HepG2 (cell line): ENCODE measurements around the gene C11orf68. TPM values are rescaled to one million over a fixed set of nuclear protein-coding genes. Genes with fewer than 3 reads are reported as not detected.

Experiments
- ARNT2 ChIP-seq: sonication (generic); formaldehyde crosslinking; IDR thresholded peaks from 2 replicates; pipeline ENCODE4 v1.8.0; 2022; ENCODE audit warnings: mild to moderate bottlenecking, low read depth, missing genetic modification reagents, moderate library complexity
- DRAP1 ChIP-seq: IDR thresholded peaks from 2 replicates; pipeline ENCODE4 v1.6.1; 2016; ENCODE audit warnings: missing genetic modification reagents, missing compliant biosample characterization
- GLI4 ChIP-seq: sonication (generic); formaldehyde crosslinking; IDR thresholded peaks from 2 replicates; pipeline ENCODE4 v1.5.1; 2020; ENCODE audit warnings: missing genetic modification reagents, mild to moderate bottlenecking, moderate library complexity, borderline replicate concordance
- KDM5A ChIP-seq: fragments of 200-600 bp; sonication (generic); IDR thresholded peaks from 2 replicates; pipeline ENCODE4 v1.7.0; 2018; ENCODE audit warnings: antibody characterized with exemption, mild to moderate bottlenecking, low read length, borderline replicate concordance
- SOX13 ChIP-seq, 3 experiments: fragments of 450-650 bp in 1 of 3; sonication (generic) in 1 of 3; formaldehyde crosslinking in 1 of 3; IDR thresholded peaks in 2 of 3; conservative IDR thresholded peaks in 1 of 3; 2 replicates each; pipeline versions ENCODE4 v1.5.0 to v1.6.1; 2016 to 2020; ENCODE audit warnings: antibody characterized with exemption in 1 of 3, mild to moderate bottlenecking in 1 of 3, missing compliant biosample characterization in 1 of 3, missing genetic modification reagents in 1 of 3, moderate library complexity in 1 of 3
- SP2 ChIP-seq: sonication (generic); formaldehyde crosslinking; IDR thresholded peaks from 2 replicates; pipeline ENCODE4 v1.5.1; 2020; ENCODE audit warnings: mild to moderate bottlenecking, missing genetic modification reagents
- ZFP36 ChIP-seq: fragments of 150-350 bp; IDR thresholded peaks from 2 replicates; pipeline ENCODE4 v1.6.1; 2018; ENCODE audit warnings: borderline replicate concordance, low read length, low read depth; ENCODE audit not compliant: partially characterized antibody
- ZNF512B ChIP-seq: sonication (generic); formaldehyde crosslinking; IDR thresholded peaks from 2 replicates; pipeline ENCODE4 v1.5.1; 2020; ENCODE audit warnings: missing genetic modification reagents, mild to moderate bottlenecking, borderline replicate concordance
- ZNF597 ChIP-seq: sonication (generic); formaldehyde crosslinking; IDR thresholded peaks from 2 replicates; pipeline ENCODE4 v1.5.0; 2020; ENCODE audit warnings: missing genetic modification reagents
- ZNF598 ChIP-seq: sonication (generic); formaldehyde crosslinking; IDR thresholded peaks from 2 replicates; pipeline ENCODE4 v1.5.1; 2020; ENCODE audit warnings: mild to moderate bottlenecking, missing genetic modification reagents, borderline replicate concordance
- ZNF777 ChIP-seq: sonication (generic); formaldehyde crosslinking; IDR thresholded peaks from 2 replicates; pipeline ENCODE4 v1.4.0; 2020; ENCODE audit warnings: missing genetic modification reagents
- ZSCAN9 ChIP-seq: IDR thresholded peaks from 2 replicates; pipeline ENCODE4 v1.6.1; 2016; ENCODE audit warnings: borderline replicate concordance
- polyA plus RNA-seq, 8 experiments: library from polyadenylated mRNA; depleted of rRNA in 3 of 8; stranded (reverse) in 7 of 8; unstranded in 1 of 8; fragments of >200 nt; fragmentation: Illumina TruSeq in 4 of 8; extraction: Trizol in 4 of 8; gene quantifications; 2 replicates each; pipeline versions ENCODE4 v1.2.1 to v1.2.3, GENCODE V29; 2011 to 2016; ENCODE audit warnings: low read depth in 4 of 8, missing spikeins in 1 of 8, mixed read lengths in 1 of 8; ENCODE audit not compliant: insufficient read depth in 1 of 8
- total RNA-seq, 5 experiments: library from RNA; depleted of rRNA; stranded (reverse); fragments of >200 nt; fragmentation: Illumina TruSeq; extraction: Trizol; gene quantifications; 2 replicates each; pipeline ENCODE4 v1.2.3, GENCODE V29; 2016; ENCODE audit warnings: low read depth in 1 of 5
- TF ChIP-seq, protein P1 (sequence below): sonication (generic); formaldehyde crosslinking; IDR thresholded peaks from 2 replicates; pipeline ENCODE4 v1.4.0; 2020; ENCODE audit warnings: missing genetic modification reagents, low read depth, mild to moderate bottlenecking, borderline replicate concordance
- TF ChIP-seq, protein P2 (sequence below): IDR thresholded peaks from 2 replicates; pipeline ENCODE4 v1.6.1; 2016; ENCODE audit warnings: control low read depth
- TF ChIP-seq, protein P3 (sequence below): sonication (generic); formaldehyde crosslinking; IDR thresholded peaks from 2 replicates; pipeline ENCODE4 v1.9.0; 2021; ENCODE audit warnings: missing genetic modification reagents, borderline replicate concordance

The C11orf68 gene
- total and polyA plus RNA-seq, 2 of the 13 experiments (the other 11 are each of a cell fraction or from before 2014, with no cell fraction given) = 8.4 to 28.3 TPM

DNA sequence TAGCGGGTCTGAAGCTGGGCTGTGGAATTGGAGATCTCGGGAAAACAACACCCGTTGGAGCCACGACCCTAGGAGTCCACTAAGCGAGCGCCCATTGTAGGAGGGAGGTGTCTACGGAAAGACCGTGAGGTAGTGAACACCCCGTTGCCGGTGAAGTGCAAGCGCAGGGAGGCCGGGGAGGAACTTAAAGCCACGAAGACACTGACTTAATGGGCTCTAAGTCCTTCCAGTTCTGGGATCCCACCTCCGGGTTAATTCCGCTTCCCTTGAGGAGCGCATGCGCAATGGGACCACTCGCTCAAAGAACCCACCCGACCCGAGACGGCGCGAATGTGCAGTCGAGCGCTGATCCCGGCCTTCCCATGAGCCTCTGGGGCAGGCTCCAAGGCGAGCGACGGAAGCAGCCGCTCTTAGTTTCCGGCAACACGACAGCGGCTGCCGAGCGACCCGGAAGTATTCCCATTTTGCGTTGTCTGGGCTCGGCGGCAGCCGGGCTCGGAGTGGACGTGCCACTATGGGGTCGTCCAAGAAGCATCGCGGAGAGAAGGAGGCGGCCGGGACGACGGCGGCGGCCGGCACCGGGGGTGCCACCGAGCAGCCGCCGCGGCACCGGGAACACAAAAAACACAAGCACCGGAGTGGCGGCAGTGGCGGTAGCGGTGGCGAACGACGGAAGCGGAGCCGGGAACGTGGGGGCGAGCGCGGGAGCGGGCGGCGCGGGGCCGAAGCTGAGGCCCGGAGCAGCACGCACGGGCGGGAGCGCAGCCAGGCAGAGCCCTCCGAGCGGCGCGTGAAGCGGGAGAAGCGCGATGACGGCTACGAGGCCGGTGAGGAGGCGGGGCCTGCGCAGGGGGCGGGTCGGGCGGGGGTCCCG is 42.6 kb upstream of the C11orf68 start, which contains the start of gene SART1 (continued):
- TF ChIP-seq, protein P1, sequence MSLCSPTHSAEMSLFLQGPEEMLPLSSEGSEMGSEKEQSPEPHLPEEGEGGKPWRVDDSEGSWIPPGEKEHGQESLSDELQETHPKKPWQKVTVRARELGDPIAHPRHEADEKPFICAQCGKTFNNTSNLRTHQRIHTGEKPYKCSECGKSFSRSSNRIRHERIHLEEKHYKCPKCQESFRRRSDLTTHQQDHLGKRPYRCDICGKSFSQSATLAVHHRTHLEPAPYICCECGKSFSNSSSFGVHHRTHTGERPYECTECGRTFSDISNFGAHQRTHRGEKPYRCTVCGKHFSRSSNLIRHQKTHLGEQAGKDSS (CRISPR knock-in tag) = no peak; the same call in 1 of the 2 replicates
- TF ChIP-seq ARNT2 (CRISPR knock-in tag) (peak; percentile 76), DRAP1 (CRISPR knock-in tag) (peak; percentile 79), ZSCAN9 (peak; percentile 48; the same call in 1 of the 2 replicates), ZNF777 (CRISPR knock-in tag) (peak; percentile 73; the same call in 1 of the 2 replicates), ZNF512B (CRISPR knock-in tag) (no peak), ZNF598 (CRISPR knock-in tag) (peak; percentile 89; the same call in 1 of the 2 replicates), ZFP36 (no peak), SOX13 (IDR thresholded peaks at IDR 0.05) (no peak), SOX13 (CRISPR knock-in tag; conservative IDR thresholded peaks at IDR 0.05 in 1 of 2, IDR thresholded peaks at IDR 0.05 in 1 of 2) (peak in 1 of 2 experiments; percentile 20; a peak in 1 of 4 replicates), ZNF597 (no peak), SP2 (CRISPR knock-in tag) (peak; percentile 61; the same call in 1 of the 2 replicates), KDM5A (peak; percentile 94), GLI4 (CRISPR knock-in tag) (peak; percentile 69; the same call in 1 of the 2 replicates)
- TF ChIP-seq, protein P2, sequence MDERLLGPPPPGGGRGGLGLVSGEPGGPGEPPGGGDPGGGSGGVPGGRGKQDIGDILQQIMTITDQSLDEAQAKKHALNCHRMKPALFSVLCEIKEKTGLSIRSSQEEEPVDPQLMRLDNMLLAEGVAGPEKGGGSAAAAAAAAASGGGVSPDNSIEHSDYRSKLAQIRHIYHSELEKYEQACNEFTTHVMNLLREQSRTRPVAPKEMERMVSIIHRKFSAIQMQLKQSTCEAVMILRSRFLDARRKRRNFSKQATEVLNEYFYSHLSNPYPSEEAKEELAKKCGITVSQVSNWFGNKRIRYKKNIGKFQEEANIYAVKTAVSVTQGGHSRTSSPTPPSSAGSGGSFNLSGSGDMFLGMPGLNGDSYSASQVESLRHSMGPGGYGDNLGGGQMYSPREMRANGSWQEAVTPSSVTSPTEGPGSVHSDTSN (CRISPR knock-in tag) = no peak
- TF ChIP-seq, protein P3, sequence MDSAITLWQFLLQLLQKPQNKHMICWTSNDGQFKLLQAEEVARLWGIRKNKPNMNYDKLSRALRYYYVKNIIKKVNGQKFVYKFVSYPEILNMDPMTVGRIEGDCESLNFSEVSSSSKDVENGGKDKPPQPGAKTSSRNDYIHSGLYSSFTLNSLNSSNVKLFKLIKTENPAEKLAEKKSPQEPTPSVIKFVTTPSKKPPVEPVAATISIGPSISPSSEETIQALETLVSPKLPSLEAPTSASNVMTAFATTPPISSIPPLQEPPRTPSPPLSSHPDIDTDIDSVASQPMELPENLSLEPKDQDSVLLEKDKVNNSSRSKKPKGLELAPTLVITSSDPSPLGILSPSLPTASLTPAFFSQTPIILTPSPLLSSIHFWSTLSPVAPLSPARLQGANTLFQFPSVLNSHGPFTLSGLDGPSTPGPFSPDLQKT (CRISPR knock-in tag) = no peak
